HFF-Myc (cell line): ENCODE measurements around the gene LRRFIP1.
"Not testable (repeated sequence)": the region's sequence is repeated elsewhere in the genome, so short reads cannot be mapped to it uniquely, and the experiment has no call there.

Experiments used
- DNase-seq: peaks from one replicate; pipeline ENCODE4 v3.0.0-alpha.2; 2011; ENCODE audit warnings: low read depth; ENCODE audit errors: extremely low read depth
- H3K4me3 ChIP-seq: replicated peaks from 2 replicates; pipeline ENCODE4 v1.5.1; 2011; ENCODE audit warnings: low read depth, mild to moderate bottlenecking, control low read depth, low read length
- CTCF ChIP-seq: IDR thresholded peaks from 2 replicates; pipeline ENCODE4 v1.5.1; 2012; ENCODE audit warnings: mild to moderate bottlenecking, low read depth, low read length, control low read depth; ENCODE audit errors: missing control alignments

The LRRFIP1 gene

GRCh38 chr2:237593596-237594320, 33.6 kb upstream of the LRRFIP1 start:
- H3K4me3 ChIP-seq, result no peak overlapping the region
- no peak for DNase-seq
- TF ChIP-seq CTCF, result no peak

GRCh38 chr2:237594514-237594871, 32.9 kb upstream of the LRRFIP1 start:
- no peak for DNase-seq
- H3K4me3 ChIP-seq, result no peak overlapping the region
- TF ChIP-seq CTCF, result no peak

GRCh38 chr2:237595829-237596519, 31.4 kb upstream of the LRRFIP1 start:
- not testable (repeated sequence) for H3K4me3 ChIP-seq, DNase-seq

GRCh38 chr2:237596520-237597195, 30.7 kb upstream of the LRRFIP1 start:
- DNase-seq, result no peak
- TF ChIP-seq CTCF, result no peak
- H3K4me3 ChIP-seq, result no peak overlapping the region

- DNase-seq, result no peak
- TF ChIP-seq CTCF, result no peak
- no peak overlapping the region for H3K4me3 ChIP-seq
These were observed 29.9 kb upstream of the LRRFIP1 start for GRCh38 chr2:237597196-237598145.

GRCh38 chr2:237598468-237599208, 28.7 kb upstream of the LRRFIP1 start:
- DNase-seq, result no peak
- H3K4me3 ChIP-seq, result no peak overlapping the region
- TF ChIP-seq CTCF, result no peak
